ENCODE data around the gene SRBD1.

- no peak for TF ChIP-seq EZH2 (IDR thresholded peaks at IDR 0.05; ENCODE audit: low read length, unreplicated experiment)
- TF ChIP-seq, protein P1, sequence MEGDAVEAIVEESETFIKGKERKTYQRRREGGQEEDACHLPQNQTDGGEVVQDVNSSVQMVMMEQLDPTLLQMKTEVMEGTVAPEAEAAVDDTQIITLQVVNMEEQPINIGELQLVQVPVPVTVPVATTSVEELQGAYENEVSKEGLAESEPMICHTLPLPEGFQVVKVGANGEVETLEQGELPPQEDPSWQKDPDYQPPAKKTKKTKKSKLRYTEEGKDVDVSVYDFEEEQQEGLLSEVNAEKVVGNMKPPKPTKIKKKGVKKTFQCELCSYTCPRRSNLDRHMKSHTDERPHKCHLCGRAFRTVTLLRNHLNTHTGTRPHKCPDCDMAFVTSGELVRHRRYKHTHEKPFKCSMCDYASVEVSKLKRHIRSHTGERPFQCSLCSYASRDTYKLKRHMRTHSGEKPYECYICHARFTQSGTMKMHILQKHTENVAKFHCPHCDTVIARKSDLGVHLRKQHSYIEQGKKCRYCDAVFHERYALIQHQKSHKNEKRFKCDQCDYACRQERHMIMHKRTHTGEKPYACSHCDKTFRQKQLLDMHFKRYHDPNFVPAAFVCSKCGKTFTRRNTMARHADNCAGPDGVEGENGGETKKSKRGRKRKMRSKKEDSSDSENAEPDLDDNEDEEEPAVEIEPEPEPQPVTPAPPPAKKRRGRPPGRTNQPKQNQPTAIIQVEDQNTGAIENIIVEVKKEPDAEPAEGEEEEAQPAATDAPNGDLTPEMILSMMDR (conservative IDR thresholded peaks at IDR 0.05; ENCODE audit: low read depth, low read length): no peak
These were observed 59.2 kb downstream of the SRBD1 start for GRCh38 chr2:45551862-45552261.

Measured in PC-3 (cell line).